ENCODE results near the gene GTF3C4.

DNA sequence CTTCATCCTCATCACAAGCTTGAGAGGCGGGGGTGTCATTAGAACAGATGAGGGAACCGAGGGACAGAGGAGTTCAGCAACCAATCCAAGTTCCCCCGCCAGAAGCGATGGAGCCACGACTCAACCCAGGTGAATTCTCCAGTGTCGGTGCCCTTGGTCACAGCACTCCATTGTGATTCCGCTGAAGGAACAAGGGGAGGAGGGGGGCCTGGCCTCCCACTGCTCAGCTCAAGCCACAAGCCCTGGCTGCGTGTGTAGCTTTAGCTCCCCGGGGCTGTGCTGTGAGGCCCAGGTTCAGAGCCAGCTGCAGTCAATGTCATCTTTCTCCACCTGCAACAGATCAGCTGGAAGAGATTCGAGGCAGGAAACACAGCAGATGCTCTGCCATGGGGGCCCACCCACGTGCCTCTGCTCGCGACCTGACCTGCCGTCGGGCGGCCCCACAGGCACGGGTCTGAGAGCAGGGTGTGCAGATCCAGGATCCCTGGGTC, 72.6 kb downstream of the GTF3C4 start:
- TF ChIP-seq, protein P1, sequence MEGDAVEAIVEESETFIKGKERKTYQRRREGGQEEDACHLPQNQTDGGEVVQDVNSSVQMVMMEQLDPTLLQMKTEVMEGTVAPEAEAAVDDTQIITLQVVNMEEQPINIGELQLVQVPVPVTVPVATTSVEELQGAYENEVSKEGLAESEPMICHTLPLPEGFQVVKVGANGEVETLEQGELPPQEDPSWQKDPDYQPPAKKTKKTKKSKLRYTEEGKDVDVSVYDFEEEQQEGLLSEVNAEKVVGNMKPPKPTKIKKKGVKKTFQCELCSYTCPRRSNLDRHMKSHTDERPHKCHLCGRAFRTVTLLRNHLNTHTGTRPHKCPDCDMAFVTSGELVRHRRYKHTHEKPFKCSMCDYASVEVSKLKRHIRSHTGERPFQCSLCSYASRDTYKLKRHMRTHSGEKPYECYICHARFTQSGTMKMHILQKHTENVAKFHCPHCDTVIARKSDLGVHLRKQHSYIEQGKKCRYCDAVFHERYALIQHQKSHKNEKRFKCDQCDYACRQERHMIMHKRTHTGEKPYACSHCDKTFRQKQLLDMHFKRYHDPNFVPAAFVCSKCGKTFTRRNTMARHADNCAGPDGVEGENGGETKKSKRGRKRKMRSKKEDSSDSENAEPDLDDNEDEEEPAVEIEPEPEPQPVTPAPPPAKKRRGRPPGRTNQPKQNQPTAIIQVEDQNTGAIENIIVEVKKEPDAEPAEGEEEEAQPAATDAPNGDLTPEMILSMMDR (conservative IDR thresholded peaks at IDR 0.05; ENCODE audit: low read depth, low read length): no peak
- no peak for TF ChIP-seq EZH2 (IDR thresholded peaks at IDR 0.05; ENCODE audit: borderline replicate concordance, low read depth, low read length, poor library complexity, severe bottlenecking)

All from A673 (cell line).